GM12872 (cell line): ENCODE results near the gene LSS.

ENCODE experiments used
- TF ChIP-seq, protein P1 (sequence below): IDR thresholded peaks from 3 replicates; pipeline ENCODE4 v1.5.1; 2011; ENCODE audit warnings: low read depth, mild to moderate bottlenecking, low read length, moderate library complexity; ENCODE audit not compliant: insufficient read depth

The LSS gene

DNA sequence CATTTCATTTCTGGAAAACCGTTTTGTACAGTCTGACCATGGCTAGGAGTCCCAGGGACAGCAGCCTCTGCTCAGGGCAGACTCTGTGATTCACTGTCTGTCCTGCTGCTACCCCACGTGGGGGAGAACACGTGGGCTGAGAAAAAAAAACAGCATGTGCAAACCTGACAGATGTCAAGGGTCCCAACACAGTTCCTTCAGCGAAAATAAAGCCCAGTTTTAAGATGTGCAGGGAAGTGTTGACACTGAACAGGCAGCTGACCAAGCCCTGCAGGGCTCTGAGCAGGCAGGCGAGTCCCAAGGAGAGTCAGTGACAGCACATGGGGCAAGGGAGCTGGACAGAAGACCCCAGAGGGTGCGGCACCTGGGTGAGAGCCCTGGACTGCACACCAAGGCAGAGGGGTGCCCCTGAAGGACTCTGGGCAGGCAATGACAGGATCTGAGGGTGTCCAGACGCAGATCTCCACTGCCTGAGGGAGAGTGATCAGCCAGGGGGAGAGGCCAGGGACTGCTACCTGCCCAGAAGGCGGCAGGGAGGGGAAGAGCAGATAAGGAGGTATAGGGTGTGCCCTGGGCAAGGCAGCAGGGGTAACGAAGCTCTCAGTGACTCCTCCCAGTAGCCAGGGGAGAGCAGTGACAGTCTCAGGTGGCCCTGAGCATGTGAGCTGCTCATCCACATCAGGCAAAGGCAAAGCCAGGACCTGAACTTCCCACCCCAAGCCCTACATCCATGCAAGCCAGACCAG lies 39.2 kb downstream of the LSS start:
- TF ChIP-seq, protein P1, sequence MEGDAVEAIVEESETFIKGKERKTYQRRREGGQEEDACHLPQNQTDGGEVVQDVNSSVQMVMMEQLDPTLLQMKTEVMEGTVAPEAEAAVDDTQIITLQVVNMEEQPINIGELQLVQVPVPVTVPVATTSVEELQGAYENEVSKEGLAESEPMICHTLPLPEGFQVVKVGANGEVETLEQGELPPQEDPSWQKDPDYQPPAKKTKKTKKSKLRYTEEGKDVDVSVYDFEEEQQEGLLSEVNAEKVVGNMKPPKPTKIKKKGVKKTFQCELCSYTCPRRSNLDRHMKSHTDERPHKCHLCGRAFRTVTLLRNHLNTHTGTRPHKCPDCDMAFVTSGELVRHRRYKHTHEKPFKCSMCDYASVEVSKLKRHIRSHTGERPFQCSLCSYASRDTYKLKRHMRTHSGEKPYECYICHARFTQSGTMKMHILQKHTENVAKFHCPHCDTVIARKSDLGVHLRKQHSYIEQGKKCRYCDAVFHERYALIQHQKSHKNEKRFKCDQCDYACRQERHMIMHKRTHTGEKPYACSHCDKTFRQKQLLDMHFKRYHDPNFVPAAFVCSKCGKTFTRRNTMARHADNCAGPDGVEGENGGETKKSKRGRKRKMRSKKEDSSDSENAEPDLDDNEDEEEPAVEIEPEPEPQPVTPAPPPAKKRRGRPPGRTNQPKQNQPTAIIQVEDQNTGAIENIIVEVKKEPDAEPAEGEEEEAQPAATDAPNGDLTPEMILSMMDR = no peak

GRCh38 chr21:46188226-46189212 lies 40.1 kb downstream of the LSS start:
- TF ChIP-seq, protein P1 = no peak

GRCh38 chr21:46187814-46188213 lies 40.8 kb downstream of the LSS start:
- TF ChIP-seq, protein P1 = no peak

- TF ChIP-seq, protein P1 = no peak
These were observed 41.3 kb downstream of the LSS start for GRCh38 chr21:46187261-46187660.

DNA sequence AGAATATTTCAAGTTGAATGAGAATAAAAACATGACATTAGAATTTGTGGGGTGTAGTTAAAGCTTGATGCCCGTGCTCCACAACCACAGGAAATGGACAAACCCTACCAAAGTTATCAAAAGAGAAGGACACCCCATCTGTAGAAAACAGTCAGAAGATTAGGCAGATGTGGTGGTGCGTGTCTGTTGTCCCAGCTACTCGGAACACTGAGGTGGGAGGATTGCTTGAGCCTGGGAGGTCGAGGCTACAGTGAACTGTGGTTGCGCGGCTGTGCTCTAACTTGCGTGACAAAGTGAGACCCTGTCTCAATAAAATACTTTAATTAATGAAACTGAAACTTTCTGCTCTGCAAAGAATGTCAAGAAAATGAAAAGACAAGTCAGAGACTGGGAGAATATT lies 42.9 kb downstream of the LSS start:
- TF ChIP-seq, protein P1 = no peak

DNA sequence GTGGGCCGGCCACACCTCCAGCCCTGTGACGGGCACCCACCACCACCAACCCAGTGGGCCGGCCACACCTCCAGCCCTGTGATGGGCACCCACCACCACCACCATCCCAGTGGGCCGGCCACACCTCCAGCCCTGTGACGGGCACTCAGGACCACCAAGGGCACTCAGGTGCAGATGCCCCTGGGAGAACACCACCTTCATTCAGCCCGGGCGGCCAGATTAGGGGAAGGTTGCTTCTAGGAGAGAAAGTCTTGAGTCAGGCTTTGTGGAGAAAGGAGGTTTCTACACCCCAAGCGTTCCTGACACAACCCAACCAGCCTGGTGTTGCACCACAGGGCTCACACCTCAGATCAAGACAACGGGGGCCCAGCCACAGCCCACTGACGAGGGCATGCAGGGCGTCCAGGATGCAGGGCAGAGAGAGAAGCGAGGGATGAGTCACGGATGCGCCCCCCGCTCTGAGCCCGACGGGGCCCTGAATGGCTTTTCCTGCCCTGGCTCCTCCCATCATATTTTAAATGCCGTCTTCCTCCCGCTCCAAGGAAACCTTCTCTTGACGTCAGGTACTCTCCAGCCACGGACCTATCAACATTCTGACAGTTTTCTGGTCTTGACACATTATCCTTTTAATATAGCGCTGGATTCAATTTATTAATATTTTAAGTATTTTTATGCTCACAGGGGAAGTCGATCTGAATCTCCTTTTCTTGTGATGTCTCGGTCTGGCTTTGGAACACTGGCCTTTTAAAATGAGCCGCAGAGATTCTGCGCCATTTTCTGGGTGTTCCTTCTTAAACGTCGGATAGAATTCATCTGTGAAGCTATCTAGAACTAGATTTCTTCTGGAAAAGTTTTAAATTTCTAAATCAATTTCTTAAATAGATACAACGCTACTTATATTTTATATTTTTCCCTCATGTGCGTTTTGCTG lies 43.7 kb downstream of the LSS start:
- TF ChIP-seq, protein P1 = no peak
